ENCODE data around the gene BCL2L14. TPM values are rescaled to one million over a fixed set of nuclear protein-coding genes. Genes with fewer than 3 reads are reported as not detected.

The BCL2L14 gene
- total RNA-seq, 2 donors from 2014 or later, result 6.3 to 14.5 TPM

DNA sequence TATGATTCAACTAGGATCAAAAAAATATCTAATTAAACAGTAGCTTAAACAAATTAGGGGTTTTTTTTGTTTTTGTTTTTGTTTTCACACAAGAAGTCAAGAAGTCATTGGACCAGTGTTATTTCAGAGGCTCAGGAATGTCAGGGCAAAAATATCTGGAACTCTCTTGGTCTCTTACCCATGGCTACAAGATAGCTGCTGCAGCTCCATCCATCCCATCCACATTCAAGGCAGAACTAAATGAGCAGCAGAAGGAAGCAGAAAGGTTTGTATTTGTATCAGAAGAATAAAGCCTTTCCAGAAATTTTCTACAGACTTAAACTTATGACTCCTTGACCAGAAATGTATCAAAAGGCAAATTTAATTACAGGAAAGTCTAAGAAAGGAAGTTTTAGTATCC, 33.8 kb upstream of the BCL2L14 start:
- TF ChIP-seq, protein P1, sequence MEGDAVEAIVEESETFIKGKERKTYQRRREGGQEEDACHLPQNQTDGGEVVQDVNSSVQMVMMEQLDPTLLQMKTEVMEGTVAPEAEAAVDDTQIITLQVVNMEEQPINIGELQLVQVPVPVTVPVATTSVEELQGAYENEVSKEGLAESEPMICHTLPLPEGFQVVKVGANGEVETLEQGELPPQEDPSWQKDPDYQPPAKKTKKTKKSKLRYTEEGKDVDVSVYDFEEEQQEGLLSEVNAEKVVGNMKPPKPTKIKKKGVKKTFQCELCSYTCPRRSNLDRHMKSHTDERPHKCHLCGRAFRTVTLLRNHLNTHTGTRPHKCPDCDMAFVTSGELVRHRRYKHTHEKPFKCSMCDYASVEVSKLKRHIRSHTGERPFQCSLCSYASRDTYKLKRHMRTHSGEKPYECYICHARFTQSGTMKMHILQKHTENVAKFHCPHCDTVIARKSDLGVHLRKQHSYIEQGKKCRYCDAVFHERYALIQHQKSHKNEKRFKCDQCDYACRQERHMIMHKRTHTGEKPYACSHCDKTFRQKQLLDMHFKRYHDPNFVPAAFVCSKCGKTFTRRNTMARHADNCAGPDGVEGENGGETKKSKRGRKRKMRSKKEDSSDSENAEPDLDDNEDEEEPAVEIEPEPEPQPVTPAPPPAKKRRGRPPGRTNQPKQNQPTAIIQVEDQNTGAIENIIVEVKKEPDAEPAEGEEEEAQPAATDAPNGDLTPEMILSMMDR (IDR thresholded peaks at IDR 0.05), result no peak
- TF ChIP-seq POLR2A (IDR thresholded peaks at IDR 0.05), result no peak
- intact Hi-C loops (cut with DNase I), result no loop called here
- no peaks in the 10 kb centered on the region for H3K27me3 ChIP-seq
- H3K4me1 ChIP-seq, result peaks cover 6% of the 10 kb centered on the region
- H3K4me3 ChIP-seq, result no peak overlapping the region
- H3K27ac ChIP-seq, result no peak overlapping the region
- no peaks in the 10 kb centered on the region for H3K9me3 ChIP-seq
- DNase-seq (no peak), ATAC-seq (no peak)
- no peaks in the 10 kb centered on the region for H3K36me3 ChIP-seq (replicated peaks in 1 of 2; ENCODE audit: insufficient read depth in 1 of 2, low read depth in 2 of 2)

DNA sequence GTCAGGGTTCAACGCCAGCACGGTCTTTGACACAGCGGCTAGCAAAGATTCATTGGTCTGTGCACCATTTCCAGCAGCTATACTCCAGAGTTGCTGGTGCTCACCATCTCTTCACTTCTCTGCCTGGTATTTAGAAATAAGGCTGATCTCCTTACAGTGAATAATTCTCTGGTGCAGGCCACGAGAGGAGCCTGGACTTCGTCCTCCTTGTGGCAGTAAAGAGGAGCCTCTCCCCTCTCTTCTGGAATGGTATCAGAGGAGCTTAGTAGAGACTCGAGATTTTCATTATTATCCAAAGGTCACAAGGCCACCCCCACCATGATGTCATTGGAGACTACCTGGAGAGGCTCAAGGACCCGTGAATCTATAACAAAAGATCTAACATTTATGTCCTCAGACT, 30.8 kb upstream of the BCL2L14 start:
- DNase-seq, result no peak
- WGBS, 2 donors, result 75 to 84% methylated on average over 7 of the region's 7 CpGs
- no peak for ATAC-seq
- Histone ChIP-seq H3K36me3 (replicated peaks in 1 of 2; ENCODE audit: insufficient read depth in 1 of 2, low read depth in 2 of 2) (no peaks in the 10 kb centered on the region), H3K9me3 (no peaks in the 10 kb centered on the region), H3K4me3 (no peak overlapping the region), H3K4me1 (no peaks in the 10 kb centered on the region), H3K27ac (no peak overlapping the region), H3K27me3 (no peaks in the 10 kb centered on the region)
- intact Hi-C loops (cut with DNase I), result no loop called here
- TF ChIP-seq POLR2A (IDR thresholded peaks at IDR 0.05), result no peak
- TF ChIP-seq, protein P1 (IDR thresholded peaks at IDR 0.05), result no peak

DNA sequence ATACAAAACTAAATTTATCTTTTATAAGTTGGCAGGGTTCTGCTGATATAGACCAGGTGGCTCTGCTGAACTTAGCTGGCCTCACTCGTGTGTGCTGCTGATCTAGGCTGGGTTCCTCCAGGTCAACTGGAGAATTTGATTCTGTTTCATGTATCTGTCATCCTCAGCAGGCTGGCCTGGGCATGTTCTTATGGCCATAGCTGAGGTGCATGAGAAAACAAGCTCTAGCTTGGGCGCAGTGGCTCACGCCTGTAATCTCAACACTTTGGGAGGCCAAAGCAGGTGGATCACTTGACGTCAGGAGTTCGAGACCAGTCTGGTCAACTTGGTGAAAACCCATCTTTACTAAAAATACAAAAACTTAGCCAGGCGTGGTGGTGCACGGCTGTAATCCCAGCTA, 24.3 kb upstream of the BCL2L14 start:
- 82 to 83% methylated on average over 7 of the region's 7 CpGs for WGBS, 2 donors
- Histone ChIP-seq H3K27me3 (no peaks in the 10 kb centered on the region), H3K9me3 (no peaks in the 10 kb centered on the region), H3K4me1 (no peaks in the 10 kb centered on the region), H3K4me3 (no peak overlapping the region), H3K27ac (no peak overlapping the region), H3K36me3 (replicated peaks in 1 of 2; ENCODE audit: insufficient read depth in 1 of 2, low read depth in 2 of 2) (no peaks in the 10 kb centered on the region)
- TF ChIP-seq POLR2A (IDR thresholded peaks at IDR 0.05), result no peak
- TF ChIP-seq, protein P1 (IDR thresholded peaks at IDR 0.05), result no peak
- ATAC-seq (no peak), DNase-seq (no peak)
- intact Hi-C loops (cut with DNase I), result no loop called here

DNA sequence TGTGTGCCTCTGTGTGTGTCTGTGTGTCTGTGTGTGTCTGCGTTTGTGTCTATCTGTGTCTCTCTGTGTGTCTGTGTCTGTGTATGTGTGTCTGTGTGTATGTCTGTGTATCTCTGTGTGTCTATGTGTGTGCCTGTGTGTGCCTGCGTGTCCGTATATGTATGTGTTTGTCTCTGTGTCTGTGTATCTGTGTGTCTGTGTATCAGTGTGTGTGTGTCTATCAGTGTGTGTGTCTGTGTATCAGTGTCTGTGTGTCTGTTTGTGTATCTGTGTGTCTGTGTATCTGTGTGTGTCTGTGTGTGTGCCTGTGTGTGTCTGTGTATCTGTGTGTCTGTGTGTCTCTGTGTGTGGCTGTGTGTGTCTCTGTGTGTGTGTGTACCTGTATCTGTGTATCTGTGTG, 23.1 kb upstream of the BCL2L14 start:
- ATAC-seq (no peak), DNase-seq (no peak)
- TF ChIP-seq POLR2A (IDR thresholded peaks at IDR 0.05), result no peak
- TF ChIP-seq, protein P1 (IDR thresholded peaks at IDR 0.05), result no peak
- Histone ChIP-seq H3K9me3 (no peaks in the 10 kb centered on the region), H3K36me3 (replicated peaks in 1 of 2; ENCODE audit: insufficient read depth in 1 of 2, low read depth in 2 of 2) (no peaks in the 10 kb centered on the region), H3K4me1 (no peaks in the 10 kb centered on the region), H3K27ac (no peak overlapping the region), H3K27me3 (no peaks in the 10 kb centered on the region), H3K4me3 (no peak overlapping the region)
- intact Hi-C loops (cut with DNase I), result no loop called here
- WGBS, 2 donors, result 87 to 90% methylated on average over 2 to 3 of the region's 3 CpGs

DNA sequence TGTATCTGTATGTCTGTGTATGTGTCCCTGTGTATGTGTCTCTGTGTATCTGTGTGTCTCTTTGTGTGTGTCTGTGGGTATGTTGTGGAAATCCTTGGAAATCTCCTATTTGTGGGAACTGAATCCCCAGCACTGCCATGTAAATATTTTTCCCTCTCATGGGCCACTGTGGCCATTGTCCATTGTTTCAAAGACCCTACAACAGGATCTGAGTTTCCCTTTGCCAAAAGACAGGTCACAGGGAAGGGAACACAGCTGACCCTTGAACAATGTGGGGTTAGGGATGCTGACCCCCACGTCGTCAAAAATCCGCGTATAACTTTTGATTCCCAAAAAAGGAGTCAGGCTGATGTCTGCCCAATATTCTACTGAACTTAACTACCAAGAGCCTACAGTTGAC, 22.5 kb upstream of the BCL2L14 start:
- Histone ChIP-seq H3K27ac (no peak overlapping the region), H3K27me3 (no peaks in the 10 kb centered on the region), H3K4me3 (no peak overlapping the region), H3K36me3 (replicated peaks in 1 of 2; ENCODE audit: insufficient read depth in 1 of 2, low read depth in 2 of 2) (no peaks in the 10 kb centered on the region), H3K4me1 (no peaks in the 10 kb centered on the region), H3K9me3 (no peaks in the 10 kb centered on the region)
- TF ChIP-seq, protein P1 (IDR thresholded peaks at IDR 0.05), result no peak
- TF ChIP-seq POLR2A (IDR thresholded peaks at IDR 0.05), result no peak
- intact Hi-C loops (cut with DNase I), result no loop called here
- DNase-seq (no peak), ATAC-seq (no peak)
- 64 to 73% methylated on average over 4 of the region's 4 CpGs for WGBS, 2 donors

All from body of pancreas (tissue), 4 donors.